Lower leg skin (tissue), 3 donors: ENCODE results near the gene TXNDC5.

ENCODE experiments used
- POLR2A ChIP-seq, 2 donors: fragments of 450-650 bp; IDR thresholded peaks; one replicate each; pipeline ENCODE4 v1.6.1; 2016 to 2017; ENCODE audit warnings: antibody characterized with exemption in 2 of 2, mild to moderate bottlenecking in 1 of 2, moderate library complexity in 1 of 2
- TF ChIP-seq, protein P1 (sequence below), 3 donors: fragments of 450-650 bp; IDR thresholded peaks; one replicate each; pipeline ENCODE4 v1.5.1; 2016; ENCODE audit warnings: antibody characterized with exemption in 3 of 3, mild to moderate bottlenecking in 3 of 3, moderate library complexity in 2 of 3

DNA sequence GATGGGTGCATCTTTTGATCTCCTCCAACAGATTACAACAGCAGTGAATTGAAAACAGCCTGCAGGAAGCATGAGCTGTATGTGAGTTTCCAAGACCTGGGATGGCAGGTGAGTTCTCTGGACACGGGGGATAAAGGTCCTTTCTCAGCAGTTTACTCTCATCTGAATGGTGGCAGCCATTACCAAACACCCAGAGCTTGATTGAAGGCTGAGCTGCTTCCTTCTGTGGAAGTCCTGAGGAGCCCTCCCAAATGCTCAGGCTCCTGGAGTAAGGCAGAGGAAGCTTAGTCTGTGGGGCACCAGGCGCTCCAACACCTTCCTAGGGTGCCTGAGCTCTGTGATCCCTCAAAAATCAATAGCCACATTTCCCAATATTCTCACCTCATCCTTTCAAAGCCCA lies 31.5 kb downstream of the TXNDC5 start:
- TF ChIP-seq POLR2A (IDR thresholded peaks at IDR 0.05) = no peak
- TF ChIP-seq, protein P1, sequence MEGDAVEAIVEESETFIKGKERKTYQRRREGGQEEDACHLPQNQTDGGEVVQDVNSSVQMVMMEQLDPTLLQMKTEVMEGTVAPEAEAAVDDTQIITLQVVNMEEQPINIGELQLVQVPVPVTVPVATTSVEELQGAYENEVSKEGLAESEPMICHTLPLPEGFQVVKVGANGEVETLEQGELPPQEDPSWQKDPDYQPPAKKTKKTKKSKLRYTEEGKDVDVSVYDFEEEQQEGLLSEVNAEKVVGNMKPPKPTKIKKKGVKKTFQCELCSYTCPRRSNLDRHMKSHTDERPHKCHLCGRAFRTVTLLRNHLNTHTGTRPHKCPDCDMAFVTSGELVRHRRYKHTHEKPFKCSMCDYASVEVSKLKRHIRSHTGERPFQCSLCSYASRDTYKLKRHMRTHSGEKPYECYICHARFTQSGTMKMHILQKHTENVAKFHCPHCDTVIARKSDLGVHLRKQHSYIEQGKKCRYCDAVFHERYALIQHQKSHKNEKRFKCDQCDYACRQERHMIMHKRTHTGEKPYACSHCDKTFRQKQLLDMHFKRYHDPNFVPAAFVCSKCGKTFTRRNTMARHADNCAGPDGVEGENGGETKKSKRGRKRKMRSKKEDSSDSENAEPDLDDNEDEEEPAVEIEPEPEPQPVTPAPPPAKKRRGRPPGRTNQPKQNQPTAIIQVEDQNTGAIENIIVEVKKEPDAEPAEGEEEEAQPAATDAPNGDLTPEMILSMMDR (IDR thresholded peaks at IDR 0.05) = no peak
